ENCODE data around the gene CHRNA4.

Gene CHRNA4

GRCh38 chr20:63347081-63347741 is 13.9 kb downstream of the CHRNA4 start:
- no peak overlapping the region for H3K4me2 ChIP-seq
- peaks cover 76% of the 10 kb centered on the region for H3K27me3 ChIP-seq (ENCODE audit: insufficient read depth, low read depth)

GRCh38 chr20:63346131-63347080 is 14.7 kb downstream of the CHRNA4 start:
- no peaks in the 10 kb centered on the region for H3K79me2 ChIP-seq (ENCODE audit: insufficient read depth, low read depth)
- no peak overlapping the region for H2AFZ ChIP-seq (ENCODE audit: low read depth)
- no peak overlapping the region for H3K9ac ChIP-seq
- H3K4me3 ChIP-seq (IDR thresholded peaks at IDR 0.05; ENCODE audit: insufficient read depth, low read depth, low read length) = no peak overlapping the region
- H3K27ac ChIP-seq = no peak overlapping the region
- H3K4me1 ChIP-seq (ENCODE audit: low read depth, poor library complexity, severe bottlenecking) = no peaks in the 10 kb centered on the region
- peaks cover 84% of the 10 kb centered on the region for H3K27me3 ChIP-seq (ENCODE audit: insufficient read depth, low read depth)
- no peak overlapping the region for H3K4me2 ChIP-seq
- no peaks in the 10 kb centered on the region for H4K20me1 ChIP-seq (ENCODE audit: insufficient read depth)
- H3K36me3 ChIP-seq (ENCODE audit: insufficient read depth) = no peaks in the 10 kb centered on the region
- no peak for TF ChIP-seq CTCF (conservative IDR thresholded peaks at IDR 0.05; ENCODE audit: low read depth, low read length)

More at GRCh38 chr20:63347081-63347741, 13.9 kb downstream of the CHRNA4 start:
- no peak for TF ChIP-seq CTCF (conservative IDR thresholded peaks at IDR 0.05; ENCODE audit: low read depth, low read length)
- H3K36me3 ChIP-seq (ENCODE audit: insufficient read depth) = no peaks in the 10 kb centered on the region
- H3K4me3 ChIP-seq (IDR thresholded peaks at IDR 0.05; ENCODE audit: insufficient read depth, low read depth, low read length) = no peak overlapping the region
- H4K20me1 ChIP-seq (ENCODE audit: insufficient read depth) = no peaks in the 10 kb centered on the region
- H3K4me1 ChIP-seq (ENCODE audit: low read depth, poor library complexity, severe bottlenecking) = no peaks in the 10 kb centered on the region
- no peak overlapping the region for H3K27ac ChIP-seq
- no peak overlapping the region for H2AFZ ChIP-seq (ENCODE audit: low read depth)
- H3K9ac ChIP-seq = no peak overlapping the region
- no peaks in the 10 kb centered on the region for H3K79me2 ChIP-seq (ENCODE audit: insufficient read depth, low read depth)

GRCh38 chr20:63345328-63346100 is 15.6 kb downstream of the CHRNA4 start:
- Histone ChIP-seq H2AFZ (ENCODE audit: low read depth) (no peak overlapping the region), H3K36me3 (ENCODE audit: insufficient read depth) (no peaks in the 10 kb centered on the region), H4K20me1 (ENCODE audit: insufficient read depth) (no peaks in the 10 kb centered on the region), H3K4me2 (no peak overlapping the region), H3K27ac (no peak overlapping the region), H3K27me3 (ENCODE audit: insufficient read depth, low read depth) (peaks cover 93% of the 10 kb centered on the region), H3K4me1 (ENCODE audit: low read depth, poor library complexity, severe bottlenecking) (no peaks in the 10 kb centered on the region), H3K4me3 (IDR thresholded peaks at IDR 0.05; ENCODE audit: insufficient read depth, low read depth, low read length) (no peak overlapping the region), H3K9ac (no peak overlapping the region), H3K79me2 (ENCODE audit: insufficient read depth, low read depth) (no peaks in the 10 kb centered on the region)
- no peak for TF ChIP-seq CTCF (conservative IDR thresholded peaks at IDR 0.05; ENCODE audit: low read depth, low read length)

GRCh38 chr20:63344616-63345327 is 16.4 kb downstream of the CHRNA4 start:
- Histone ChIP-seq H3K27ac (no peak overlapping the region), H4K20me1 (ENCODE audit: insufficient read depth) (no peaks in the 10 kb centered on the region), H3K36me3 (ENCODE audit: insufficient read depth) (no peaks in the 10 kb centered on the region), H3K4me1 (ENCODE audit: low read depth, poor library complexity, severe bottlenecking) (no peaks in the 10 kb centered on the region), H3K9ac (no peak overlapping the region), H3K4me3 (IDR thresholded peaks at IDR 0.05; ENCODE audit: insufficient read depth, low read depth, low read length) (no peak overlapping the region), H2AFZ (ENCODE audit: low read depth) (no peak overlapping the region), H3K79me2 (ENCODE audit: insufficient read depth, low read depth) (no peaks in the 10 kb centered on the region), H3K27me3 (ENCODE audit: insufficient read depth, low read depth) (peaks cover 98% of the 10 kb centered on the region), H3K4me2 (no peak overlapping the region)
- TF ChIP-seq CTCF (conservative IDR thresholded peaks at IDR 0.05; ENCODE audit: low read depth, low read length) = no peak
